OCI-LY3 (cell line): ENCODE results near the gene KLHL36.

Experiments
- CTCF ChIP-seq: fragments of 200-600, 300-600 bp; sonication (generic); IDR thresholded peaks from 2 replicates; pipeline ENCODE4 v1.5.1; 2014; ENCODE audit warnings: antibody characterized with exemption, low read length, low read depth
- EZH2phosphoT487 ChIP-seq: fragments of 200-600 bp; shearing (Covaris generic); IDR thresholded peaks from 2 replicates; pipeline ENCODE4 v1.6.1; 2018; ENCODE audit warnings: antibody characterized with exemption, mixed run types, low read depth

DNA sequence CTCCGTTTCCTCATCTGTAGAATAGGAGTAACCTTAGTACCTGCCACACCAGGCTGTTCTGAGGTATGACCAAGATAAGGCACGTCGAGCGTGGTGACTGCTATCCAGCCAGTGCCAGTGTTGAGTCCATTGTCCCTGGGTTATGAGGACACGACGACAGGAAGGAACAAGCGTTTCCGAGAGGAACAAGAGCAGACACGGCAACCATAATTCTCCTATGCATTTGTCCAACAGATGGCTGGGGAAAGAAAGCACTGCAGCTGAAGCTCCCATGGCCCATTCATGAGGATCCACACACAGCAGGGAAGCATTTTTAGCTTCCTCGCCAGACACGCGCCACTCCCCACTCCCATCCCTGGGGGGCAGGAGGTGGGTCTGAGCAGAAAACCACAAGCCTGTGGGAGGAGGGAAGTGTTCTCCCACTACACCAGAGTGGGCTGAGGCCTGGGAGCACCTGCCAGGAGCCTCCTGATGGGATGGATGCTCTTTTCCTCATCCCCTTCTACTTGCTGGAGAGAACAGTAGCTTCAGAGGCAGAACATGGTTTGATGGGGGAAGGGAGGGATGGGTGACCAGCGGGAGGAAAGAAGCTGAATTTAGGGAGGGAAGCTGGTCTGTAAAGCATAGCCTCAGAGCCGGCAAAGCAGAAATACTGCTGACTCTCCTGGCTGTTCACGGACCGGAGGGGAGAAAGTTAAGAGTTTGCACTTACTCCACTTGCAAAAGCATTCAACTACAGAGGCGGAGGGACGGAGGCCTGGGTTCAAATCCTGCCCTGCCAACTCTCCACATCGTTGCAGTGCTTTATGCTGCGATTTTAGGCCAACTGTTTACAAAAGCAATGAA, 33.1 kb upstream of the KLHL36 start:
- no peak for TF ChIP-seq CTCF
- TF ChIP-seq EZH2phosphoT487, result no peak
